Loucy (cell line): ENCODE data around the gene RAB11FIP3.

Source experiments
- H2AFZ ChIP-seq: fragments of 200-600 bp; sonication (generic); 2 replicates; pipeline ENCODE4 v1.6.0; 2016; ENCODE audit warnings: antibody characterized with exemption, mild to moderate bottlenecking, low read length, moderate library complexity
- H3F3A ChIP-seq: fragments of 200-600 bp; 2 replicates; pipeline ENCODE4 v1.6.0; 2016; ENCODE audit warnings: antibody characterized with exemption, low read depth, mild to moderate bottlenecking
- H3K27me3 ChIP-seq: fragments of 200-600 bp; sonication (generic); 2 replicates; pipeline ENCODE4 v1.6.1; 2014; ENCODE audit warnings: low read length, mild to moderate bottlenecking; ENCODE audit not compliant: insufficient read depth, poor library complexity, severe bottlenecking
- H3K36me3 ChIP-seq: fragments of 200-600 bp; sonication (generic); 2 replicates; pipeline ENCODE4 v1.6.1; 2016; ENCODE audit warnings: low read length; ENCODE audit not compliant: insufficient read depth
- H3K4me1 ChIP-seq: fragments of 200-600 bp; sonication (generic); 2 replicates; pipeline ENCODE4 v1.5.1; 2014; ENCODE audit warnings: low read length, mild to moderate bottlenecking; ENCODE audit not compliant: insufficient read depth, poor library complexity, severe bottlenecking
- H3K4me2 ChIP-seq: fragments of 200-600 bp; sonication (generic); 2 replicates; pipeline ENCODE4 v1.6.0; 2014; ENCODE audit warnings: antibody characterized with exemption, low read length, low read depth, mild to moderate bottlenecking; ENCODE audit not compliant: poor library complexity, severe bottlenecking
- H3K4me3 ChIP-seq: fragments of 200-600 bp; sonication (generic); 2 replicates; pipeline ENCODE4 v1.5.1; 2014; ENCODE audit warnings: low read length, mild to moderate bottlenecking, mixed read lengths; ENCODE audit not compliant: poor library complexity, severe bottlenecking
- H3K79me2 ChIP-seq: fragments of 200-600 bp; sonication (generic); 2 replicates; pipeline ENCODE4 v1.6.1; 2014; ENCODE audit warnings: low read length; ENCODE audit not compliant: insufficient read depth
- H3K9ac ChIP-seq: fragments of 200-600 bp; sonication (generic); 2 replicates; pipeline ENCODE4 v1.6.0; 2014; ENCODE audit warnings: mild to moderate bottlenecking, low read depth, low read length, moderate library complexity; ENCODE audit not compliant: poor library complexity, severe bottlenecking
- H3K9me2 ChIP-seq: fragments of 200-600 bp; sonication (generic); replicated peaks from 2 replicates; pipeline ENCODE4 v1.6.1; 2016; ENCODE audit warnings: low read depth, low read length, mixed read lengths
- H3K9me3 ChIP-seq: fragments of 200-600 bp; sonication (generic); 2 replicates; pipeline ENCODE4 v1.6.1; 2014; ENCODE audit warnings: mild to moderate bottlenecking, antibody characterized with exemption, low read length, low read depth; ENCODE audit not compliant: insufficient read depth
- H4K20me1 ChIP-seq: fragments of 200-600 bp; sonication (generic); 2 replicates; pipeline ENCODE4 v1.6.0; 2014; ENCODE audit warnings: antibody characterized with exemption, low read length, mild to moderate bottlenecking; ENCODE audit not compliant: insufficient read depth, poor library complexity, severe bottlenecking
- EZH2phosphoT487 ChIP-seq: fragments of 200-600 bp; IDR thresholded peaks from 2 replicates; pipeline ENCODE4 v1.6.1; 2018; ENCODE audit warnings: antibody characterized with exemption, mild to moderate bottlenecking, moderate library complexity, borderline replicate concordance
- TF ChIP-seq, protein P1 (sequence below): fragments of 200-600 bp; sonication (generic); conservative IDR thresholded peaks from 2 replicates; pipeline ENCODE4 v1.5.1; 2014; ENCODE audit warnings: mild to moderate bottlenecking, antibody characterized with exemption, low read length

The RAB11FIP3 gene

DNA sequence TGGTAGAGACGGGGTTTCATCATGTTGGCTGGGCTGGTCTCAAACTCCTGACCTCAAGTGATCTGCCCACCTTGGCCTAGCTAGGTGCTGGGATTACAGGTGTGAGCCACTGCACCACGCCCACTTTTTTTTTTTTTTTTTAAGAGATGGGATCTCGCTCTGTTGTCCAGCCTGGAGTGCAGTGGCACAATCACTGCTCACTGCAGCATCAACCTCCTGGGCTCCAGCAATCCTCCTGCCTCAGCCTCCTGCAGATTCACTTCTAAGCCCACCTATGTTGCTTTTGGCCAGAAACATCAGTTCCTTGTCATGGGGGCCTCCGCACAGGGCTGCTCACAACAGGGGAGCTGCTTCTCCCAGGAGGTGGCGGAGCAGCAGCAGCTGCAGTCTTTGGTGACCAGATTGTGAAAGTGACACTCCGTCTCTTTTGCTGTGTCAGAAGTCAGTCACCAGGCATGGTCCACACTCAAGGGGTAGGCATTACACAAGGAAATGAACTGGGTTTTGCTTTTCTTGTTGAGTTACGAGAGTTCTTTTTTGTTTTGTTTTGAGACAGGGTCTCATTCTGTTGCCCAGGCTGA lies 32.9 kb upstream of the RAB11FIP3 start:
- no peak for TF ChIP-seq EZH2phosphoT487
- TF ChIP-seq, protein P1, sequence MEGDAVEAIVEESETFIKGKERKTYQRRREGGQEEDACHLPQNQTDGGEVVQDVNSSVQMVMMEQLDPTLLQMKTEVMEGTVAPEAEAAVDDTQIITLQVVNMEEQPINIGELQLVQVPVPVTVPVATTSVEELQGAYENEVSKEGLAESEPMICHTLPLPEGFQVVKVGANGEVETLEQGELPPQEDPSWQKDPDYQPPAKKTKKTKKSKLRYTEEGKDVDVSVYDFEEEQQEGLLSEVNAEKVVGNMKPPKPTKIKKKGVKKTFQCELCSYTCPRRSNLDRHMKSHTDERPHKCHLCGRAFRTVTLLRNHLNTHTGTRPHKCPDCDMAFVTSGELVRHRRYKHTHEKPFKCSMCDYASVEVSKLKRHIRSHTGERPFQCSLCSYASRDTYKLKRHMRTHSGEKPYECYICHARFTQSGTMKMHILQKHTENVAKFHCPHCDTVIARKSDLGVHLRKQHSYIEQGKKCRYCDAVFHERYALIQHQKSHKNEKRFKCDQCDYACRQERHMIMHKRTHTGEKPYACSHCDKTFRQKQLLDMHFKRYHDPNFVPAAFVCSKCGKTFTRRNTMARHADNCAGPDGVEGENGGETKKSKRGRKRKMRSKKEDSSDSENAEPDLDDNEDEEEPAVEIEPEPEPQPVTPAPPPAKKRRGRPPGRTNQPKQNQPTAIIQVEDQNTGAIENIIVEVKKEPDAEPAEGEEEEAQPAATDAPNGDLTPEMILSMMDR = no peak
- Histone ChIP-seq H3K79me2 (no peaks in the 10 kb centered on the region), H3K4me1 (peaks cover 4% of the 10 kb centered on the region), H2AFZ (no peak overlapping the region), H3K4me3 (no peak overlapping the region), H3K4me2 (no peak overlapping the region), H3F3A (0 out of 2 replicates have a peak, but pooled peaks cover 3% of the 10 kb centered on the region), H3K9me2 (no peaks in the 10 kb centered on the region), H3K36me3 (no peaks in the 10 kb centered on the region), H3K27me3 (no peaks in the 10 kb centered on the region), H4K20me1 (no peaks in the 10 kb centered on the region), H3K9ac (no peak overlapping the region), H3K9me3 (no peaks in the 10 kb centered on the region)

DNA sequence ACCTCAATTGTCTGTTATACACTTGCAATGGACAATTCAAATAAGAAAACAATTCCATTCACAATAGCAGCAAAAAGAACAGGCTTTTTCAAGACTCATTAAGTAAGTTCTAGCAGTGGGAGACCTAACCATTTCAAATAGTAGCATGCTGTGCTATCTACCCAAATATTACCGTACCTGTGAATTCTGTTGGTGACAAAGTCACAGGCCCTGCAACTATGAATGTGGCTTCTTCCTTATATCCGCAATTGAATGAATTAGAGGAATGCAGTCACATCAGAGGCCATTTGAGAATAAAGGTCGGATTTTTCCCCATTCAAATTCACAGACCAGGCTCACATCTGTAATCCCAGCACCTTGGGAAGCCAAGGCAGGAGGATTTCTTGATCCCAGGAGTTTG lies 29.2 kb upstream of the RAB11FIP3 start:
- TF ChIP-seq EZH2phosphoT487 = no peak
- TF ChIP-seq, protein P1 = no peak
- peak overlapping the region; percentile 89 for H3K4me2 ChIP-seq
- H3K4me3 ChIP-seq = peak overlapping the region; percentile 85
- H3K9me3 ChIP-seq = no peaks in the 10 kb centered on the region
- H3K9ac ChIP-seq = peak overlapping the region; percentile 73
- no peaks in the 10 kb centered on the region for H3K79me2 ChIP-seq
- H2AFZ ChIP-seq = peak overlapping the region; percentile 95
- no peaks in the 10 kb centered on the region for H3K36me3 ChIP-seq
- H3K27me3 ChIP-seq = no peaks in the 10 kb centered on the region
- no peaks in the 10 kb centered on the region for H4K20me1 ChIP-seq
- H3K9me2 ChIP-seq = no peaks in the 10 kb centered on the region
- peaks cover 4% of the 10 kb centered on the region for H3K4me1 ChIP-seq
- 0 out of 2 replicates have a peak, but pooled peaks cover 3% of the 10 kb centered on the region for H3F3A ChIP-seq

DNA sequence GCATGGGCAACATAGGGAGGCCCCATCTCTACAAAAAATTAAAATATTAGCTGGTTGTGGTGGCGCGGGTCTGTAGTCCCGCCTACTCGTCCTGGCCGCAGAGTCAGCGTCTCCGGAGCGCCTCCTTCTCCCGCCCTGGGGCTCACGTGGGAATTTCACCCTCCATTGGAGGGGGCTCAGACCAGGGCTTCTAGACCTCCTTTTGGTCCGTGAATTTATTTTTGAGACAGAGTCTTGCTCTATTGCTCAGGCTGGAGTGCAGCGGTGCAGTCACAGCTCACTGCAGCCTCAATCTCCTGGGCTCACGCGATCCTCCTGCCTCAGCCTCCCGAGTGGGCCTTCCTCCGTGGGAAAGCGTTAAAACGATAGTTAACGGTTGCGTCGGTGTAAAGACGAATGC lies 28.8 kb upstream of the RAB11FIP3 start:
- Histone ChIP-seq H3K9ac (peak overlapping the region; percentile 73), H3K36me3 (no peaks in the 10 kb centered on the region), H3K27me3 (no peaks in the 10 kb centered on the region), H3K9me3 (no peaks in the 10 kb centered on the region), H3K4me3 (peak overlapping the region; percentile 85), H3F3A (0 out of 2 replicates have a peak, but pooled peaks cover 3% of the 10 kb centered on the region), H4K20me1 (no peaks in the 10 kb centered on the region), H3K79me2 (no peaks in the 10 kb centered on the region), H3K4me2 (peak overlapping the region; percentile 89), H3K9me2 (no peaks in the 10 kb centered on the region), H3K4me1 (peaks cover 4% of the 10 kb centered on the region), H2AFZ (peak overlapping the region; percentile 95)
- TF ChIP-seq, protein P1 = no peak
- no peak for TF ChIP-seq EZH2phosphoT487
